ENCODE measurements around the gene TTC23.

GRCh38 chr15:99213187-99213811, 36.1 kb downstream of the TTC23 start:
- TF ChIP-seq POLR2A (IDR thresholded peaks at IDR 0.05; ENCODE audit: low read depth, low read length), result no peak
- no peak for TF ChIP-seq POLR2AphosphoS5 (IDR thresholded peaks at IDR 0.05; ENCODE audit: low read depth, low read length)

Measured in GM12892 (cell line).